SK-N-SH (cell line): ENCODE results near the gene LRRC32. TPM values are rescaled to one million over a fixed set of nuclear protein-coding genes. Genes with fewer than 3 reads are reported as not detected.

Source experiments
- CTCF ChIA-PET: fragments of 300-600, 350-600 bp; formaldehyde crosslinking; extraction: SDS; loops from one replicate; lab custom pipeline; 2021; lab: Yijun Ruan, JAX
- POLR2A ChIA-PET: fragments of 350-600 bp; sonication (Branson Sonifier 250); formaldehyde crosslinking; extraction: SDS; loops from one replicate; lab custom pipeline; 2020; ENCODE audit warnings: antibody characterized with exemption, inconsistent platforms; lab: Yijun Ruan, JAX
- DNase-seq: peaks from one replicate; pipeline ENCODE4 v3.0.0; 2012
- H2AFZ ChIP-seq: fragments of 200-600 bp; sonication (generic); 2 replicates; pipeline ENCODE4 v1.8.1; 2016; ENCODE audit warnings: antibody characterized with exemption, mild to moderate bottlenecking, low read depth
- H3F3A ChIP-seq: fragments of 200-600 bp; sonication (generic); replicated peaks from 2 replicates; pipeline ENCODE3; 2016; ENCODE audit warnings: antibody characterized with exemption, mild to moderate bottlenecking; ENCODE audit not compliant: insufficient read depth
- H3K27ac ChIP-seq, 2 experiments: fragments of 200-500 bp in 1 of 2; fragments of 200-600 bp in 1 of 2; sonication (Bioruptor generic) in 1 of 2; sonication (generic), shearing (Covaris generic) in 1 of 2; 2 replicates each; pipeline versions ENCODE4 v1.5.1 to v1.6.1; 2014 to 2016; ENCODE audit warnings: low read depth in 2 of 2, inconsistent platforms in 1 of 2, low read length in 1 of 2, mild to moderate bottlenecking in 1 of 2, mixed read lengths in 1 of 2
- H3K27me3 ChIP-seq: fragments of 200-600 bp; sonication (generic), shearing (Covaris generic); 2 replicates; pipeline ENCODE4 v1.6.1; 2016; ENCODE audit warnings: mixed run types; ENCODE audit not compliant: insufficient read depth
- H3K36me3 ChIP-seq, 2 experiments: fragments of 200-500 bp in 1 of 2; fragments of 200-600 bp in 1 of 2; sonication (Bioruptor generic) in 1 of 2; sonication (generic) in 1 of 2; replicated peaks in 1 of 2; 2 replicates each; pipeline versions ENCODE3 to v1.5.1; 2014 to 2016; ENCODE audit warnings: low read length in 1 of 2, mild to moderate bottlenecking in 1 of 2; ENCODE audit not compliant: insufficient read depth in 2 of 2, control insufficient read depth in 1 of 2
- H3K4me1 ChIP-seq, 2 experiments: fragments of 200-500 bp in 1 of 2; fragments of 200-600 bp in 1 of 2; sonication (Bioruptor generic) in 1 of 2; sonication (generic), shearing (Covaris generic) in 1 of 2; 2 replicates each; pipeline versions ENCODE4 v1.5.1 to v1.6.1; 2014 to 2016; ENCODE audit warnings: low read depth in 1 of 2, low read length in 1 of 2, mixed run types in 1 of 2; ENCODE audit not compliant: insufficient read depth in 2 of 2, control insufficient read depth in 1 of 2
- H3K4me2 ChIP-seq: fragments of 200-600 bp; sonication (generic), shearing (Covaris generic); 2 replicates; pipeline ENCODE4 v1.6.1; 2017; ENCODE audit warnings: mixed run types
- H3K4me3 ChIP-seq, 2 experiments: fragments of 200-500 bp in 1 of 2; fragments of 200-600 bp in 1 of 2; sonication (Bioruptor generic) in 1 of 2; sonication (generic), shearing (Covaris generic) in 1 of 2; 2 replicates each; pipeline versions ENCODE4 v1.5.1 to v1.8.1; 2014 to 2016; ENCODE audit warnings: low read depth in 2 of 2, inconsistent platforms in 1 of 2, low read length in 1 of 2, mild to moderate bottlenecking in 1 of 2, mixed read lengths in 1 of 2, moderate library complexity in 1 of 2
- H3K79me2 ChIP-seq: fragments of 200-600 bp; sonication (generic); 2 replicates; pipeline ENCODE4 v1.8.1; 2017; ENCODE audit warnings: mild to moderate bottlenecking; ENCODE audit not compliant: insufficient read depth
- H3K9ac ChIP-seq: fragments of 200-600 bp; sonication (generic); 2 replicates; pipeline ENCODE4 v1.6.1; 2017; ENCODE audit warnings: mixed run types
- H3K9me2 ChIP-seq: fragments of 200-600 bp; sonication (generic); 2 replicates; pipeline ENCODE4 v1.6.1; 2017; ENCODE audit warnings: mixed run types
- H3K9me3 ChIP-seq: fragments of 200-600 bp; sonication (generic); 2 replicates; pipeline ENCODE4 v1.6.1; 2017; ENCODE audit warnings: mixed run types, mild to moderate bottlenecking, moderate library complexity
- H4K20me1 ChIP-seq: fragments of 200-600 bp; sonication (generic); 2 replicates; pipeline ENCODE4 v1.6.1; 2017; ENCODE audit warnings: mild to moderate bottlenecking, mixed run types; ENCODE audit not compliant: insufficient read depth
- ELF1 ChIP-seq: IDR thresholded peaks from 2 replicates; pipeline ENCODE4 v1.4.0; 2012
- EZH2phosphoT487 ChIP-seq: fragments of 200-600 bp; sonication (generic); IDR thresholded peaks from 2 replicates; pipeline ENCODE4 v1.6.1; 2017; ENCODE audit warnings: low read depth, mixed run types, mild to moderate bottlenecking, antibody characterized with exemption, moderate library complexity, borderline replicate concordance
- GABPA ChIP-seq: IDR thresholded peaks from 2 replicates; pipeline ENCODE4 v1.4.0; 2012; ENCODE audit warnings: low read depth, mild to moderate bottlenecking
- GATA2 ChIP-seq: sonication (generic); formaldehyde crosslinking; IDR thresholded peaks from 2 replicates; pipeline ENCODE4 v1.5.0; 2020; ENCODE audit warnings: mild to moderate bottlenecking, missing genetic modification reagents
- JUND ChIP-seq: IDR thresholded peaks from 2 replicates; pipeline ENCODE4 v1.4.0; 2012
- MEF2A ChIP-seq: IDR thresholded peaks from 2 replicates; pipeline ENCODE4 v1.4.0; 2012; ENCODE audit warnings: low read depth, borderline replicate concordance
- NRF1 ChIP-seq: IDR thresholded peaks from 2 replicates; pipeline ENCODE4 v1.6.1; 2012; ENCODE audit warnings: low read depth, mild to moderate bottlenecking, low read length
- RFX5 ChIP-seq: IDR thresholded peaks from 2 replicates; pipeline ENCODE4 v1.6.1; 2012; ENCODE audit warnings: mild to moderate bottlenecking, improper control_type of control experiment, low read length
- RXRA ChIP-seq: IDR thresholded peaks from 2 replicates; pipeline ENCODE4 v1.4.0; 2012; ENCODE audit warnings: low read depth, mild to moderate bottlenecking, borderline replicate concordance
- TEAD4 ChIP-seq: IDR thresholded peaks from 2 replicates; pipeline ENCODE4 v1.4.0; 2012; ENCODE audit warnings: mild to moderate bottlenecking, borderline replicate concordance; ENCODE audit not compliant: insufficient read depth
- WGBS: methylation state at CpG from one replicate; pipeline ENCODE4 v1.1.6; 2017; ENCODE audit warnings: low lambda C conversion rate; 5-methylcytosine and 5-hydroxymethylcytosine counted together
- polyA plus RNA-seq, 3 experiments: library from polyadenylated mRNA; depleted of rRNA; stranded (reverse); fragments of >200 nt; gene quantifications; 2 replicates each; pipeline ENCODE4 v1.2.3, GENCODE V29; 2012
- TF ChIP-seq, protein P1 (sequence below): IDR thresholded peaks from 2 replicates; pipeline ENCODE4 v1.4.0; 2012; ENCODE audit warnings: low read depth
- TF ChIP-seq, protein P2 (sequence below): IDR thresholded peaks from 2 replicates; pipeline ENCODE4 v1.4.0; 2012; ENCODE audit warnings: low read depth, borderline replicate concordance
- TF ChIP-seq, protein P3 (sequence below): fragments of 150-350 bp; IDR thresholded peaks from 2 replicates; pipeline ENCODE4 v1.6.1; 2016; ENCODE audit warnings: mild to moderate bottlenecking, low read depth, low read length
- TF ChIP-seq, protein P4 (sequence below): IDR thresholded peaks from 2 replicates; pipeline ENCODE4 v1.6.1; 2012; ENCODE audit warnings: mild to moderate bottlenecking, low read depth, low read length, moderate library complexity

Gene LRRC32
- polyA plus RNA-seq, 1 of the 3 experiments (the other 2 are of a cell fraction) = 0.43 TPM

DNA sequence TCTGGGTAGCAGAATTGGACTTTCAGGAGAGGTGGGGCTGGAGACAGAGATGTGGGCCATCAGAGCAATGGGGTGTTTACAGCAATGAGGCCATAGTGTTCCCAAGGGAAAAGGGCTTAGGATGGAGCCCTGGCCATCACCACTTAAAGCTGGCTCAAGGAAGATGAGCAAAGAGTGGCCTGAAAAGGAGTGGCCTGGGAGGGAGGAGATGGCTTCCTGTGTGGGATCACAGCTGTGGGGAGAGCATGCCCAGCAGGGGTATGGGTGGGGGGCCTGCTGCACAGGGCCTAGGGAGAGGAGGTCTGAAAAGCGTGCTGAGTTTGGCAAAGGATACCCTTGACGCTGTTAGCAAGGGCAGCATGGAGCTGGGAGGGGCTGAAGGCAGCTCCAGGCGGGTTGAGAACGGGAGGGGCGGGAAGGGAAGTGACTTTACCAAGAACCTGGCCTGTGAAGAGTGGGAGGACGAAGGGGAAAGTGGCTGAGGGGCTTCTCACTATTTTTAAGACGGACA lies 13.9 kb downstream of the LRRC32 start:
- no peaks in the 10 kb centered on the region for H4K20me1 ChIP-seq
- CTCF ChIA-PET = interaction anchor here (1.2 kb wide), 1 partner anchor 24 kb away, joined by 3 read pairs; no protein-coding TSS in a partner anchor
- H3K27me3 ChIP-seq = no peaks in the 10 kb centered on the region
- H3K36me3 ChIP-seq = no peaks in the 10 kb centered on the region
- H3K4me2 ChIP-seq = no peak overlapping the region
- peak; percentile 25 for DNase-seq
- H2AFZ ChIP-seq = no peak overlapping the region
- no peak overlapping the region for H3K27ac ChIP-seq
- no peak overlapping the region for H3K9ac ChIP-seq
- no peaks in the 10 kb centered on the region for H3K9me3 ChIP-seq
- no peaks in the 10 kb centered on the region for H3K4me1 ChIP-seq
- H3K79me2 ChIP-seq = no peaks in the 10 kb centered on the region
- TF ChIP-seq, protein P1, sequence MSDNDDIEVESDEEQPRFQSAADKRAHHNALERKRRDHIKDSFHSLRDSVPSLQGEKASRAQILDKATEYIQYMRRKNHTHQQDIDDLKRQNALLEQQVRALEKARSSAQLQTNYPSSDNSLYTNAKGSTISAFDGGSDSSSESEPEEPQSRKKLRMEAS = no peak
- TF ChIP-seq EZH2phosphoT487 = no peak
- TF ChIP-seq, all 33 proteins: peak for 0
- Histone ChIP-seq H3K4me3 (no peak overlapping the region), H3K9me2 (no peaks in the 10 kb centered on the region), H3F3A (no peaks in the 10 kb centered on the region)
- POLR2A ChIA-PET = no interaction called here
- 70% methylated on average over 7 of the region's 7 CpGs for WGBS

DNA sequence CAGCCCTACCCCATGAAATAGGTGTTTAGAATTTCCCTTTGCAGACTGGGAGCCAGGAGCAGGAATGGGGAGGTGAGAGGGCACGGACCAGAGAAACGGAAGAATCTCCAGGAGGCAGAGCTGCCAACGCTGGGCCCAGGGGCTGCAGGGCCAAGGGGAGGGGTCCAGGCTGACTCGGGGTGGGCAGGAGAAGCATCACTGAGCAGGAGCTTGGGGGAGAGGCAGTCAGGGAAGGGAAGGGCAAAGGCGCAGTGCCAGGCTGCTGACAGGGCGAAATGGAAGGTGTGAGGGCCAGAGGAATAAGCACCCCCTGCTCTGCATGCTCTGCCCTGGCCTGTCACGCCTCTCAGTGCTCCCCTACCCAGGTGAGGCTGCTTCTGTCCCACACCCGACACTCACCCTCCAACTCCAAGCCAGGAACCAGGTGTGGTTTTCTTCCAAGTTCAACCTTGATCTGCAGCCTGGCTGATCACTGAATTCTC lies 14.5 kb downstream of the LRRC32 start:
- POLR2A ChIA-PET = no interaction called here
- Histone ChIP-seq H3K9me3 (no peaks in the 10 kb centered on the region), H4K20me1 (no peaks in the 10 kb centered on the region), H3K79me2 (no peaks in the 10 kb centered on the region), H3K27ac (no peak overlapping the region), H3K9ac (no peak overlapping the region), H2AFZ (no peak overlapping the region), H3K27me3 (no peaks in the 10 kb centered on the region), H3K9me2 (no peaks in the 10 kb centered on the region), H3F3A (no peaks in the 10 kb centered on the region), H3K36me3 (no peaks in the 10 kb centered on the region), H3K4me3 (no peak overlapping the region), H3K4me1 (no peaks in the 10 kb centered on the region), H3K4me2 (no peak overlapping the region)
- 79% methylated on average over 8 of the region's 8 CpGs for WGBS
- no peak for DNase-seq
- TF ChIP-seq NRF1 = no peak
- TF ChIP-seq JUND = no peak
- TF ChIP-seq RFX5 = no peak
- TF ChIP-seq, protein P2, sequence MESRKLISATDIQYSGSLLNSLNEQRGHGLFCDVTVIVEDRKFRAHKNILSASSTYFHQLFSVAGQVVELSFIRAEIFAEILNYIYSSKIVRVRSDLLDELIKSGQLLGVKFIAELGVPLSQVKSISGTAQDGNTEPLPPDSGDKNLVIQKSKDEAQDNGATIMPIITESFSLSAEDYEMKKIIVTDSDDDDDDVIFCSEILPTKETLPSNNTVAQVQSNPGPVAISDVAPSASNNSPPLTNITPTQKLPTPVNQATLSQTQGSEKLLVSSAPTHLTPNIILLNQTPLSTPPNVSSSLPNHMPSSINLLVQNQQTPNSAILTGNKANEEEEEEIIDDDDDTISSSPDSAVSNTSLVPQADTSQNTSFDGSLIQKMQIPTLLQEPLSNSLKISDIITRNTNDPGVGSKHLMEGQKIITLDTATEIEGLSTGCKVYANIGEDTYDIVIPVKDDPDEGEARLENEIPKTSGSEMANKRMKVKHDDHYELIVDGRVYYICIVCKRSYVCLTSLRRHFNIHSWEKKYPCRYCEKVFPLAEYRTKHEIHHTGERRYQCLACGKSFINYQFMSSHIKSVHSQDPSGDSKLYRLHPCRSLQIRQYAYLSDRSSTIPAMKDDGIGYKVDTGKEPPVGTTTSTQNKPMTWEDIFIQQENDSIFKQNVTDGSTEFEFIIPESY = no peak
- TF ChIP-seq ELF1 = no peak
- TF ChIP-seq MEF2A = no peak
- TF ChIP-seq GATA2 (CRISPR knock-in tag) = no peak
- no peak for TF ChIP-seq TEAD4
- no peak for TF ChIP-seq GABPA
- no peak for TF ChIP-seq RXRA
- TF ChIP-seq, protein P3, sequence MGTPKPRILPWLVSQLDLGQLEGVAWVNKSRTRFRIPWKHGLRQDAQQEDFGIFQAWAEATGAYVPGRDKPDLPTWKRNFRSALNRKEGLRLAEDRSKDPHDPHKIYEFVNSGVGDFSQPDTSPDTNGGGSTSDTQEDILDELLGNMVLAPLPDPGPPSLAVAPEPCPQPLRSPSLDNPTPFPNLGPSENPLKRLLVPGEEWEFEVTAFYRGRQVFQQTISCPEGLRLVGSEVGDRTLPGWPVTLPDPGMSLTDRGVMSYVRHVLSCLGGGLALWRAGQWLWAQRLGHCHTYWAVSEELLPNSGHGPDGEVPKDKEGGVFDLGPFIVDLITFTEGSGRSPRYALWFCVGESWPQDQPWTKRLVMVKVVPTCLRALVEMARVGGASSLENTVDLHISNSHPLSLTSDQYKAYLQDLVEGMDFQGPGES = no peak
- TF ChIP-seq, protein P4, sequence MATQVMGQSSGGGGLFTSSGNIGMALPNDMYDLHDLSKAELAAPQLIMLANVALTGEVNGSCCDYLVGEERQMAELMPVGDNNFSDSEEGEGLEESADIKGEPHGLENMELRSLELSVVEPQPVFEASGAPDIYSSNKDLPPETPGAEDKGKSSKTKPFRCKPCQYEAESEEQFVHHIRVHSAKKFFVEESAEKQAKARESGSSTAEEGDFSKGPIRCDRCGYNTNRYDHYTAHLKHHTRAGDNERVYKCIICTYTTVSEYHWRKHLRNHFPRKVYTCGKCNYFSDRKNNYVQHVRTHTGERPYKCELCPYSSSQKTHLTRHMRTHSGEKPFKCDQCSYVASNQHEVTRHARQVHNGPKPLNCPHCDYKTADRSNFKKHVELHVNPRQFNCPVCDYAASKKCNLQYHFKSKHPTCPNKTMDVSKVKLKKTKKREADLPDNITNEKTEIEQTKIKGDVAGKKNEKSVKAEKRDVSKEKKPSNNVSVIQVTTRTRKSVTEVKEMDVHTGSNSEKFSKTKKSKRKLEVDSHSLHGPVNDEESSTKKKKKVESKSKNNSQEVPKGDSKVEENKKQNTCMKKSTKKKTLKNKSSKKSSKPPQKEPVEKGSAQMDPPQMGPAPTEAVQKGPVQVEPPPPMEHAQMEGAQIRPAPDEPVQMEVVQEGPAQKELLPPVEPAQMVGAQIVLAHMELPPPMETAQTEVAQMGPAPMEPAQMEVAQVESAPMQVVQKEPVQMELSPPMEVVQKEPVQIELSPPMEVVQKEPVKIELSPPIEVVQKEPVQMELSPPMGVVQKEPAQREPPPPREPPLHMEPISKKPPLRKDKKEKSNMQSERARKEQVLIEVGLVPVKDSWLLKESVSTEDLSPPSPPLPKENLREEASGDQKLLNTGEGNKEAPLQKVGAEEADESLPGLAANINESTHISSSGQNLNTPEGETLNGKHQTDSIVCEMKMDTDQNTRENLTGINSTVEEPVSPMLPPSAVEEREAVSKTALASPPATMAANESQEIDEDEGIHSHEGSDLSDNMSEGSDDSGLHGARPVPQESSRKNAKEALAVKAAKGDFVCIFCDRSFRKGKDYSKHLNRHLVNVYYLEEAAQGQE = no peak
- CTCF ChIA-PET = no interaction called here
